PC-3 (cell line): ENCODE results near the gene TTC27. TPM values are rescaled to one million over a fixed set of nuclear protein-coding genes. Genes with fewer than 3 reads are reported as not detected.

Source experiments
- ATAC-seq: fragments of 200-7000 bp; cut with Tn5 transposase; 2 replicates; pipeline ENCODE4 v1.9.1; 2020; ENCODE audit warnings: mild to moderate bottlenecking, moderate library complexity
- BruUV-seq: library from RNA; stranded (reverse); fragments of 400-500 nt; replicated peaks from 2 replicates; lab custom pipeline; 2021; lab: Mats Ljungman, UMichigan
- CTCF ChIA-PET: fragments of 300-600 bp; sonication (Branson Sonifier 250); formaldehyde crosslinking; loops from one replicate; lab custom pipeline; 2022; ENCODE audit warnings: antibody characterized with exemption; lab: Charles Lee
- POLR2A ChIA-PET: fragments of 300-600 bp; sonication (Branson Sonifier 250); formaldehyde crosslinking; loops from one replicate; lab custom pipeline; 2022; ENCODE audit warnings: antibody characterized with exemption; ENCODE audit not compliant: unreplicated experiment; lab: Charles Lee
- DNase-seq: peaks from one replicate; pipeline ENCODE4 v3.0.0-alpha.2; 2015
- H2AFZ ChIP-seq: fragments of 300-600 bp; sonication (generic); 2 replicates; pipeline ENCODE4 v1.6.0; 2016; ENCODE audit warnings: antibody characterized with exemption, low read length
- H3F3A ChIP-seq: fragments of 300-600 bp; sonication (generic); one replicate; pipeline ENCODE4 v1.6.0; 2017; ENCODE audit warnings: antibody characterized with exemption, low read length, control low read depth, mild to moderate bottlenecking; ENCODE audit not compliant: unreplicated experiment
- H3K27ac ChIP-seq: fragments of 300-600 bp; sonication (generic); 2 replicates; pipeline ENCODE4 v1.5.1; 2016; ENCODE audit warnings: mild to moderate bottlenecking, low read length
- H3K27me3 ChIP-seq: fragments of 300-600 bp; sonication (generic); 2 replicates; pipeline ENCODE4 v1.6.1; 2016; ENCODE audit warnings: low read length, mixed read lengths
- H3K36me3 ChIP-seq: fragments of 300-600 bp; sonication (generic); 2 replicates; pipeline ENCODE4 v1.6.1; 2016; ENCODE audit warnings: low read depth, mixed run types, low read length, mixed read lengths
- H3K4me1 ChIP-seq: fragments of 300-600 bp; sonication (generic); 2 replicates; pipeline ENCODE4 v1.5.1; 2016; ENCODE audit warnings: low read length; ENCODE audit not compliant: insufficient read depth
- H3K4me2 ChIP-seq: fragments of 300-600 bp; sonication (generic); 2 replicates; pipeline ENCODE4 v1.6.0; 2016; ENCODE audit warnings: low read length
- H3K4me3 ChIP-seq: fragments of 300-600 bp; sonication (generic); 2 replicates; pipeline ENCODE4 v1.5.1; 2016; ENCODE audit warnings: mild to moderate bottlenecking, low read length, mixed read lengths
- H3K79me2 ChIP-seq: fragments of 300-600 bp; sonication (generic); 2 replicates; pipeline ENCODE4 v1.6.1; 2017; ENCODE audit warnings: low read length, mixed read lengths
- H3K9ac ChIP-seq: fragments of 300-600 bp; sonication (generic); 2 replicates; pipeline ENCODE4 v1.6.0; 2016; ENCODE audit warnings: mild to moderate bottlenecking, low read length
- H3K9me2 ChIP-seq: fragments of 300-600 bp; sonication (generic); replicated peaks from 2 replicates; pipeline ENCODE4 v1.6.1; 2016; ENCODE audit warnings: mixed run types, low read length, mixed read lengths
- H3K9me3 ChIP-seq: fragments of 300-600 bp; sonication (generic); 2 replicates; pipeline ENCODE4 v1.6.1; 2016; ENCODE audit warnings: low read length, mixed read lengths
- H4K20me1 ChIP-seq: fragments of 300-600 bp; sonication (generic); 2 replicates; pipeline ENCODE4 v1.6.1; 2016; ENCODE audit warnings: low read length, mixed read lengths
- EZH2 ChIP-seq: fragments of 300-600 bp; sonication (generic); IDR thresholded peaks from one replicate; pipeline ENCODE4 v1.6.1; 2017; ENCODE audit warnings: antibody characterized with exemption, mild to moderate bottlenecking, low read length; ENCODE audit not compliant: unreplicated experiment
- EZH2phosphoT487 ChIP-seq: fragments of 300-600 bp; sonication (generic); IDR thresholded peaks from 2 replicates; pipeline ENCODE4 v1.6.1; 2018; ENCODE audit warnings: mild to moderate bottlenecking, antibody characterized with exemption, low read length, borderline replicate concordance
- intact Hi-C: fragments of 100-400 bp; cut with micrococcal nuclease; formaldehyde crosslinking; loops from 2 replicates; pipeline ENCODE4 v1.9.0; 2023
- total RNA-seq: library from RNA; depleted of rRNA; stranded (reverse); fragments of >200 nt; gene quantifications from 2 replicates; pipeline ENCODE4 v1.2.3, GENCODE V29; 2014
- TF ChIP-seq, protein P1 (sequence below): fragments of 300-600 bp; sonication (generic); conservative IDR thresholded peaks from 2 replicates; pipeline ENCODE4 v1.5.1; 2017; ENCODE audit warnings: antibody characterized with exemption, low read depth, mild to moderate bottlenecking, low read length

TTC27 gene
- total RNA-seq, 1 experiment from 2014 or later: 33.0 TPM

DNA sequence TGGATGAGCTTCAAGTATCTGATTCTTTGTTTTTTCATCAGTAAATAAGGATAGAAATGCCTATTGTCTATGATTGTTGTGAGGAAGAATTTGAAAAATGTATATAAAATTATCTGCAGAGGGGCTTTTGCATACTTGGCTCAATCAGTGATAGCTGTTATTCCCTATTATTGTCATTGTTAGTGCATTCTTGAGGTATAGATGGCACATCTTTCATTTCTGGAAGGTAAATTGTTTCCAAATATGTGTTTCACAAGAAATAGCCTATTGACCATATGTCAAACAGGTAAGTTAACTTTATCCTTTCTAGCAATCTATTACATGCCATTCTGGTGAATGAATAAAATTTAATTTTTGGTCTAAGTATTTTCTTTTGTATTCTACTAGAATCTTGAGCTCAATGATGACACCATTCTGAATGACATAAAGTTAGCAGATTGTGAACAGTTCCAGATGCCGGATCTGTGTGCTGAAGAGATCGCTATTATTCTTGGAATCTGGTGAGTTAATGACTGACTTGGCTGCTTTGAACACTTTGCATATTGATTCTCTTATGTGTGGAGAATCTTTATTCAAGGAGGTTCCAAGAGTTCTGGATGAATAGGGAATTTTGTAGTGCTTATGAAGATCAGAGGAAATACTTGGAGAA, 44.2 kb downstream of the TTC27 start:
- no peaks in the 10 kb centered on the region for H4K20me1 ChIP-seq
- ChIA-PET CTCF (no interaction called here), POLR2A (no interaction called here)
- H3K27me3 ChIP-seq: no peaks in the 10 kb centered on the region
- DNase-seq (no peak), ATAC-seq (no peak)
- H3K9me3 ChIP-seq: no peaks in the 10 kb centered on the region
- no peaks in the 10 kb centered on the region for H3K79me2 ChIP-seq
- no peak overlapping the region for H3K9ac ChIP-seq
- no TSS peak for BruUV-seq
- H2AFZ ChIP-seq: no peak overlapping the region
- H3K36me3 ChIP-seq: peaks cover 11% of the 10 kb centered on the region; the same call in 1 of the 2 replicates
- no peak for TF ChIP-seq EZH2phosphoT487
- TF ChIP-seq, protein P1, sequence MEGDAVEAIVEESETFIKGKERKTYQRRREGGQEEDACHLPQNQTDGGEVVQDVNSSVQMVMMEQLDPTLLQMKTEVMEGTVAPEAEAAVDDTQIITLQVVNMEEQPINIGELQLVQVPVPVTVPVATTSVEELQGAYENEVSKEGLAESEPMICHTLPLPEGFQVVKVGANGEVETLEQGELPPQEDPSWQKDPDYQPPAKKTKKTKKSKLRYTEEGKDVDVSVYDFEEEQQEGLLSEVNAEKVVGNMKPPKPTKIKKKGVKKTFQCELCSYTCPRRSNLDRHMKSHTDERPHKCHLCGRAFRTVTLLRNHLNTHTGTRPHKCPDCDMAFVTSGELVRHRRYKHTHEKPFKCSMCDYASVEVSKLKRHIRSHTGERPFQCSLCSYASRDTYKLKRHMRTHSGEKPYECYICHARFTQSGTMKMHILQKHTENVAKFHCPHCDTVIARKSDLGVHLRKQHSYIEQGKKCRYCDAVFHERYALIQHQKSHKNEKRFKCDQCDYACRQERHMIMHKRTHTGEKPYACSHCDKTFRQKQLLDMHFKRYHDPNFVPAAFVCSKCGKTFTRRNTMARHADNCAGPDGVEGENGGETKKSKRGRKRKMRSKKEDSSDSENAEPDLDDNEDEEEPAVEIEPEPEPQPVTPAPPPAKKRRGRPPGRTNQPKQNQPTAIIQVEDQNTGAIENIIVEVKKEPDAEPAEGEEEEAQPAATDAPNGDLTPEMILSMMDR: no peak
- no peak for TF ChIP-seq EZH2
- no peaks in the 10 kb centered on the region for H3F3A ChIP-seq
- H3K27ac ChIP-seq: no peak overlapping the region
- no peaks in the 10 kb centered on the region for H3K4me1 ChIP-seq
- H3K9me2 ChIP-seq: no peaks in the 10 kb centered on the region
- intact Hi-C loops: no loop called here
- H3K4me2 ChIP-seq: no peak overlapping the region
- no peak overlapping the region for H3K4me3 ChIP-seq

DNA sequence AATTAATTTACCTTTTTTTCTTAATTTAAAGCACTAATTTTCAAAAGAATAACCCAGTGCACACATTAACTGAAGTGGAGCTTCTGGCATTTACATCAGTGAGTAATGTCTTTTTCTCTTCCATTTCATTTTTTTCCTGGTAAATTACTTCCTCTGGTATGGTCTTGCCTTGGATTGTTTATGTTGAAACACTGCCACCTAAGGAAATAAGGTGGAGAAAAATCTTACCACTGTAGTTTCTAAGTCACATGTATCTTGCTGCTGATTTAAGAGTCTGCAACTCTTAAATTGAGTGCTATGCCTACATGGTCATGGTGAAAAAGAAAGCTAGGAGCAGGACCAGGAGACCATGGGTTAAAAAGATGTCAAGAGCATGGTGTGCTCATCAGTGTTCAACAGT, 51.0 kb downstream of the TTC27 start:
- Histone ChIP-seq H3K79me2 (no peaks in the 10 kb centered on the region), H3K36me3 (peaks cover 7% of the 10 kb centered on the region; the same call in 1 of the 2 replicates), H4K20me1 (no peaks in the 10 kb centered on the region), H3K4me1 (no peaks in the 10 kb centered on the region), H3K9me2 (no peaks in the 10 kb centered on the region), H3K27me3 (no peaks in the 10 kb centered on the region), H3F3A (no peaks in the 10 kb centered on the region), H3K4me3 (no peak overlapping the region), H3K4me2 (no peak overlapping the region), H3K27ac (no peak overlapping the region), H3K9ac (no peak overlapping the region), H2AFZ (no peak overlapping the region), H3K9me3 (no peaks in the 10 kb centered on the region)
- DNase-seq: peak; percentile 15
- ChIA-PET CTCF (interaction anchor here (0.7 kb wide), 1 partner anchor 355 kb away, joined by 3 read pairs; no protein-coding TSS in a partner anchor), POLR2A (interaction anchor here (0.6 kb wide), 1 partner anchor 15 kb away, joined by 3 read pairs; no protein-coding TSS in a partner anchor)
- intact Hi-C loops: no loop called here
- BruUV-seq: no TSS peak
- ATAC-seq: peak; percentile 63
- no peak for TF ChIP-seq EZH2
- TF ChIP-seq, protein P1: no peak

DNA sequence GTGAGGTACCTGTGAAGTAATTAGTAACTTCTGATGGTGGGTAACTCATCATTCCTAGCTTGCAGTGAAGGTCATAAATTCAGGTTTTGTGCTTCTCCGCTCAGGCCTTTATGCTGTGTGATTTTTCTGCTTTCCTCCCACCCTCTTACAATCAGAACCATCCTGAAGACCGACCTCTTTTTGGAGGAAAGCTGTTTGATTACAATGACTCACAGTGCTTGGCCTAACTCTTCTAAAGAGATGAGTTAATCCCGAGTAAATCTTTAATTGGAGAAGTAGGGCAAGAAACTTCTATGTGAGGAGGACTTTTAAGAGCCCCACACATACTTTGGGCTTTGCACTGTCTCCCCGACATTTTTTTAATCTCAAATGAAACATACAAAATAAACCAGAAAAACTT, 53.1 kb downstream of the TTC27 start:
- TF ChIP-seq, protein P1: no peak
- no peak for TF ChIP-seq EZH2phosphoT487
- Histone ChIP-seq H3K27ac (no peak overlapping the region), H3K36me3 (peaks cover 6% of the 10 kb centered on the region; the same call in 1 of the 2 replicates), H4K20me1 (no peaks in the 10 kb centered on the region), H3K9me3 (no peaks in the 10 kb centered on the region), H3K4me3 (no peak overlapping the region), H3K4me2 (no peak overlapping the region), H3K9me2 (no peaks in the 10 kb centered on the region), H3K4me1 (no peaks in the 10 kb centered on the region), H3F3A (no peaks in the 10 kb centered on the region), H2AFZ (no peak overlapping the region), H3K9ac (no peak overlapping the region), H3K79me2 (no peaks in the 10 kb centered on the region), H3K27me3 (no peaks in the 10 kb centered on the region)
- peak; percentile 26 for DNase-seq
- no TSS peak for BruUV-seq
- ChIA-PET CTCF (no interaction called here), POLR2A (no interaction called here)
- intact Hi-C loops: no loop called here
- ATAC-seq: peak; percentile 92
